Spleen (tissue), 7 donors: Measurements from ENCODE around the gene ADPRS.

ENCODE experiments used
- POLR2A ChIP-seq, 3 donors: fragments of 450-650 bp; IDR thresholded peaks; one replicate each; pipeline ENCODE4 v1.5.1; 2017; ENCODE audit warnings: antibody characterized with exemption in 3 of 3, mild to moderate bottlenecking in 1 of 3
- POLR2AphosphoS5 ChIP-seq, 3 donors: sonication (generic); formaldehyde crosslinking; IDR thresholded peaks; one replicate each; pipeline ENCODE4 v1.5.1; 2017; ENCODE audit warnings: antibody characterized with exemption in 3 of 3
- TF ChIP-seq, protein P1 (sequence below), 11 experiments: fragments of 200-600 bp in 7 of 11; fragments of 450-650 bp in 4 of 11; sonication (generic) in 4 of 11; IDR thresholded peaks in 8 of 11; conservative IDR thresholded peaks in 3 of 11; 1 replicate in 7 of 11; 2 replicates in 4 of 11; pipeline versions ENCODE4 v1.4.0 to v1.8.0; 2016 to 2021; ENCODE audit warnings: antibody characterized with exemption in 11 of 11, inconsistent platforms in 4 of 11, mild to moderate bottlenecking in 1 of 11
- donor health status: DM: no; HTN: no; CAD: no; lungs with moderate emphysema.
- donor health status: DM: no; HTN: no; CAD: no.
- donor health status: DM: no; HTN: no; CAD: no.

DNA sequence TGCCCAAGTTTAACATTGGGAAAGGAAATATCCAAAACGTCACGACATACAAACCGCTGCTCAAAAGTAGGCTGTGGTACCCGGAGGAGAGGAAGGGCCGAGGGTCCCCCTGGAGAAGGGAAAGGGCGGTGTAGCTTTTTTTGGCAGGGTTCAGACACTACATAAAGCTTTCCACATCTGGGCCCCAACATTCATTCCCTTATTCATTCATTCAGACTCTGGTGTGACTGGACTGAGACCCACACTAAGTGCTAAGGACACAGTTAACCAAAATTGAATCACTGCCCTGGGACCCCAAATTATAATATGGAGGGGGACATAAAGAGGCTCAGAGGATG, 46.6 kb downstream of the ADPRS start:
- TF ChIP-seq, protein P1, sequence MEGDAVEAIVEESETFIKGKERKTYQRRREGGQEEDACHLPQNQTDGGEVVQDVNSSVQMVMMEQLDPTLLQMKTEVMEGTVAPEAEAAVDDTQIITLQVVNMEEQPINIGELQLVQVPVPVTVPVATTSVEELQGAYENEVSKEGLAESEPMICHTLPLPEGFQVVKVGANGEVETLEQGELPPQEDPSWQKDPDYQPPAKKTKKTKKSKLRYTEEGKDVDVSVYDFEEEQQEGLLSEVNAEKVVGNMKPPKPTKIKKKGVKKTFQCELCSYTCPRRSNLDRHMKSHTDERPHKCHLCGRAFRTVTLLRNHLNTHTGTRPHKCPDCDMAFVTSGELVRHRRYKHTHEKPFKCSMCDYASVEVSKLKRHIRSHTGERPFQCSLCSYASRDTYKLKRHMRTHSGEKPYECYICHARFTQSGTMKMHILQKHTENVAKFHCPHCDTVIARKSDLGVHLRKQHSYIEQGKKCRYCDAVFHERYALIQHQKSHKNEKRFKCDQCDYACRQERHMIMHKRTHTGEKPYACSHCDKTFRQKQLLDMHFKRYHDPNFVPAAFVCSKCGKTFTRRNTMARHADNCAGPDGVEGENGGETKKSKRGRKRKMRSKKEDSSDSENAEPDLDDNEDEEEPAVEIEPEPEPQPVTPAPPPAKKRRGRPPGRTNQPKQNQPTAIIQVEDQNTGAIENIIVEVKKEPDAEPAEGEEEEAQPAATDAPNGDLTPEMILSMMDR (IDR thresholded peaks at IDR 0.05 in 8 of 11, conservative IDR thresholded peaks at IDR 0.05 in 3 of 11) = no peak
- TF ChIP-seq POLR2AphosphoS5 (IDR thresholded peaks at IDR 0.05) (no peak), POLR2A (IDR thresholded peaks at IDR 0.05) (no peak)
